GM21717 (cell line): ENCODE results near the gene SEC22C.

Experiments used
- ATAC-seq: cut with Tn5 transposase; IDR thresholded peaks from one replicate; pipeline ENCODE4 v1.9.1; 2021; ENCODE audit warnings: mild to moderate bottlenecking, moderate library complexity; ENCODE audit not compliant: unreplicated experiment

The SEC22C gene

GRCh38 chr3:42501321-42501680, 80.5 kb downstream of the SEC22C start:
- no peak for ATAC-seq

- no peak for ATAC-seq
These were observed 80.9 kb downstream of the SEC22C start for GRCh38 chr3:42500909-42501308.

DNA sequence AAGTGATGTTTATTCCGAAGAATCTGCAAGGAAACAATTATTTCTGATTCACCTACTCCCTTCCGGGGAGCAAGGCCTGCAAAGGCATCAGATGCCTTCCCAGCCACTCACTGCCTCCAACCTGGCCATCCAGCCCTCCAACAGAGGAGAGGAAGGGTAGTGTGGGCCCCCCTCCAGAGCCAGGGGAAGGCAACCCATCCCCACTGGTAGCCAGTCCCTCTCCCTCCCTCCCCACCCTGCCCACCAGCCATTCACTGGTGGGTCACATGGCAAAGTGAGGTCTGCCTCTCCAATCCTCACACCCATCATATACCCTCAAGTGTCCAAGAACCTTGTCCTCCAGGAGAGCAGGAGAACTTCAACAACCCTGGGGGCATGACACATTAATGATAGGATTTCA, 81.7 kb downstream of the SEC22C start:
- ATAC-seq: no peak

GRCh38 chr3:42499478-42499871, 82.3 kb downstream of the SEC22C start:
- no peak for ATAC-seq

DNA sequence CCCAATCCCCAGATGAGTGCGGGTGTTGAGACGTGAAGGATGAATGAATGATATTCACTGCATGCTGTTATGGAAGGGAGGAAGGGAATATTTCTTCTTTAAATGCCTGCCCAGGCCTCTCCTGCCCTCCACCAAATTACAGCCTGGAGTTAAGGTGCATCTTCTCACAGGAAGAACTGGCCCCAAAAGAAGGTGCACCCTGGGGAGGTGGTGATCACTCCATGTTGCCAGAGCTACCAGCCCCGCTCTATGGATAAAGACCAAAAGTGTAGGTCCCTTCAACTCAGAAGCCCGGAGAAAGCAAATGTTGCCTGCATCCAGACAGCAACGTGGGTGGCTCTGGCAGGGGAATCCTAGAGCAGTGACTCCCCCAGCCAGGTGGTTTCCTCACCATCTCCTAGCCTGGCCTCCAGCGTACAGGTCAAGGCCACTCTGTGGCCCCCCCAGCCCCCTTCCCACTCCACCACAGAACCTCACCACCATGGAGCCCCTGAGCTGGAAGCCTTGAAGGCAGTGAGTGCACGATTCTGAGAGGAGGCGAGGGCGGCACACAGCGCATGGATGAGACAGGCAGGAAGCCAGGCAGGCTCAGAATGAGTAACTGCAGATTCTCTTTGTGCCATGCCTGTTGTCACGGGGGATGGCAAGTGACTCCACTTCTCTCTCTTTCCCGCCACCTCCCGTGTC, 82.8 kb downstream of the SEC22C start:
- ATAC-seq: no peak

- ATAC-seq: no peak
These were observed 83.7 kb downstream of the SEC22C start for GRCh38 chr3:42498034-42498433.
